ENCODE results near the gene PSMG2.

Gene PSMG2

GRCh38 chr18:12702221-12703095 is at the start of gene PSMG2, which contains the start of gene CEP76:
TSS of gene PSMG2 (plus strand) at chr18:12703042. CDS start at chr18:12703108, 66 bp downstream.
TSS of gene CEP76 (minus strand) at chr18:12702723. CDS start at chr18:12702548, 175 bp downstream.
- DNase-seq = peak; percentile 68 to 70

GRCh38 chr18:12654971-12655370 is 47.9 kb upstream of the PSMG2 start:
- DNase-seq = no peak

GRCh38 chr18:12656605-12656937 is 46.3 kb upstream of the PSMG2 start:
- no peak for DNase-seq

- DNase-seq = peak in 1 of 2 experiments; percentile 7
These were observed 45.7 kb upstream of the PSMG2 start for GRCh38 chr18:12656938-12657683.

GRCh38 chr18:12657684-12658425 is 45.0 kb upstream of the PSMG2 start, which contains the start of gene SPIRE1:
TSS of gene SPIRE1 (minus strand) at chr18:12658107. CDS start at chr18:12657866, 241 bp downstream.
- DNase-seq = no peak

GRCh38 chr18:12658426-12659138 is 44.3 kb upstream of the PSMG2 start:
- DNase-seq = no peak

GRCh38 chr18:12659904-12660605 is 42.8 kb upstream of the PSMG2 start:
- peak; percentile 75 to 86 for DNase-seq

GRCh38 chr18:12668041-12668440 is 34.8 kb upstream of the PSMG2 start:
- no peak for DNase-seq

- DNase-seq = peak; percentile 91 to 92
These were observed 23.6 kb upstream of the PSMG2 start for GRCh38 chr18:12679183-12679786.

- DNase-seq = peak; percentile 67 to 81
These were observed 16.7 kb upstream of the PSMG2 start for GRCh38 chr18:12686100-12686499.

- no peak for DNase-seq
These were observed 13.5 kb upstream of the PSMG2 start for GRCh38 chr18:12689256-12689850.

GRCh38 chr18:12692206-12692605 is 10.6 kb upstream of the PSMG2 start:
- no peak for DNase-seq

GRCh38 chr18:12694032-12694431 is 8.8 kb upstream of the PSMG2 start:
- DNase-seq = no peak

GRCh38 chr18:12699747-12700146 is 3.1 kb upstream of the PSMG2 start:
- DNase-seq = no peak

- no peak for DNase-seq
These were observed 1.7 kb upstream of the PSMG2 start for GRCh38 chr18:12701161-12701560.

GRCh38 chr18:12703096-12703567 is 290 bp downstream of the PSMG2 start:
- no peak for DNase-seq

- DNase-seq = peak in 1 of 2 experiments; percentile 37
These were observed 822 bp downstream of the PSMG2 start for GRCh38 chr18:12703664-12704063.

- DNase-seq = no peak
These were observed 8.6 kb downstream of the PSMG2 start for GRCh38 chr18:12711446-12711845.

GRCh38 chr18:12721495-12722275 is 18.8 kb downstream of the PSMG2 start:
- no peak for DNase-seq

GRCh38 chr18:12722731-12723130 is 19.9 kb downstream of the PSMG2 start:
- DNase-seq = no peak
